Measurements from ENCODE around the gene PSD. TPM values are rescaled to one million over a fixed set of nuclear protein-coding genes. Genes with fewer than 3 reads are reported as not detected.

The PSD gene
- total RNA-seq, 4 donors from 2014 or later: 0.22 to 1.4 (median 0.54) TPM

- no peak for TF ChIP-seq CTCF (IDR thresholded peaks at IDR 0.05; ENCODE audit: low read depth)
Observed at GRCh38 chr10:102375867-102376266, 42.7 kb downstream of the PSD start.

DNA sequence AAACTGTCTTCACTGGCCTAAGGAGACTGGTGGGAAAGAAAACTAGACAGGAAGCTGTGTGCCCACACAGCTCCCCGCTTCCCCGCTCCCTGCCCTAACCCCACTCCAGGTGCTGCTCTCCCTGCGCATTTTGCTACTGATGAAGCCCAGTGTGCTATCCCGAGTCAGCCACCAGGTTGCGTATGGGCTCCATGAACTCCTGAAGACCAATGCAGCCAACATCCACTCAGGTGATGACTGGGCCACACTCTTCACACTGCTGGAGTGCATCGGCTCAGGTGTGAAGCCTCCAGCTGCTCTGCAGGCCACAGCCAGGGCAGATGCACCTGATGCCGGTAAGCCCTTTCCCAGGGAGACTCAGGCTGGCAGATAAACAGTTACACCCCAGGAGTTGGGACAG is 43.3 kb downstream of the PSD start:
- TF ChIP-seq CTCF (IDR thresholded peaks at IDR 0.05; ENCODE audit: low read depth): no peak

DNA sequence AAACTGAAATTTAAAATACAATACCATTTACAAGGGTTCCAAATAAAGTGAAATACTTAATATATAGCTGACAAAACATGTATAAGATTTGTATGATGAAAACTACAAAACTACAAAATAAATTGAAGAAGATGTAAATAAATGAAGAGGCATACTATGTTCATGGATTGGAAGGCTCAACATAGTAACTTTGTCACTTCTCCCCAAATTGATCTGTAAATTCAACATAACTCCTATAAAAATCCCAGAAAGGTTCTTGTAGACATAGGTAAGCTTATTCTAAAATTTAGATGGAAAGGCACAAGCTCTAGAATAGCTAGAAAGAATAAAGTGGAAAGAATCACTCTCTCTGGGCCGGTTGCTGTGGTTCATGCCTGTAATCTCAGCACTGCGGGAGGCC is 47.3 kb downstream of the PSD start:
- no peak for TF ChIP-seq CTCF (IDR thresholded peaks at IDR 0.05; ENCODE audit: low read depth)

DNA sequence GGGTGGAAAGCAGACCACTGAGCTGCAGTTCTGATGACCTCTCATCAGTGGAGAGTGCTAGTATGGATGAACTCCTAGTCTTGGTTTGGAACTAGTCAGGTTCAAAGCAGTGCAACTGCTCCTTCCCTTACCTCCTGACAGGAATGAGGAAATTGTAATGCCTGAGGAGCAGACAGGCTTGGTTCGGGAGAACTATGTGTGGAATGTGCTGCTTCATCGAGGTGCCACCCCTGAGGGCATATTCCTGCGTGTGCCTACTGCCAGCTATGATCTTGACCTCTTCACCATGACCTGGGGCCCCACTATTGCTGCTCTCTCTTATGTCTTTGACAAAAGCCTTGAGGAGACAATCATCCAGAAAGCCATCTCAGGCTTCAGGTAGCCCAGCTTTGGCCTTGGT is 50.5 kb downstream of the PSD start:
- TF ChIP-seq CTCF (IDR thresholded peaks at IDR 0.05; ENCODE audit: low read depth): no peak

- TF ChIP-seq CTCF (IDR thresholded peaks at IDR 0.05; ENCODE audit: low read depth): no peak
Observed at GRCh38 chr10:102367441-102367840, 51.1 kb downstream of the PSD start.

- TF ChIP-seq CTCF (IDR thresholded peaks at IDR 0.05; ENCODE audit: low read depth): no peak
Observed at GRCh38 chr10:102358712-102359382, 59.7 kb downstream of the PSD start.

GRCh38 chr10:102354451-102354850 is 64.1 kb downstream of the PSD start:
- no peak for TF ChIP-seq CTCF (IDR thresholded peaks at IDR 0.05; ENCODE audit: low read depth)

Small RNA genes within 50 kb of the gene (small RNA-seq; reads per million reads assigned to genes)
- 9,392 reads per million, percentile 100 among the genes with 10 or more reads in this experiment for gene MIR146B

Other genes starting within 250 kb of the PSD start
- gene ELOVL3, start 192.5 kb downstream of the PSD start, total RNA-seq: 1 to 10 TPM; 1.3 to 3.6 (median 3.2) TPM
- gene PITX3, start 177.3 kb downstream of the PSD start, total RNA-seq: not detected
- gene GBF1, start 173.3 kb downstream of the PSD start, total RNA-seq: 10 to 100 TPM; 21.6 to 34.3 (median 24.0) TPM
- 10 to 100 TPM in 3 of 4 donors, 1 to 10 TPM in 1; 7.7 to 20.3 (median 12.4) TPM for gene NFKB2, start 23.1 kb downstream of the PSD start, total RNA-seq
- 10 to 100 TPM in 3 of 4 donors, 1 to 10 TPM in 1; 8.0 to 31.3 (median 15.5) TPM for gene FBXL15, start 2.1 kb upstream of the PSD start, total RNA-seq
- 10 to 100 TPM; 24.0 to 50.9 (median 40.7) TPM for gene CUEDC2, start 13.8 kb upstream of the PSD start, total RNA-seq
- not detected for gene C10orf95, start 32.8 kb upstream of the PSD start, total RNA-seq
- 100 to 1,000 TPM in 1 of 4 donors, 10 to 100 TPM in 3; 86.0 to 147 (median 88.3) TPM for gene ACTR1A, start 83.9 kb upstream of the PSD start, total RNA-seq
- 10 to 100 TPM in 1 of 4 donors, 1 to 10 TPM in 3; 5.5 to 13.3 (median 8.2) TPM for gene SUFU, start 85.2 kb upstream of the PSD start, total RNA-seq
- 100 to 1,000 TPM in 2 of 4 donors, 10 to 100 TPM in 2; 76.3 to 261 (median 111) TPM for gene TRIM8, start 225.7 kb upstream of the PSD start, total RNA-seq

Data from subcutaneous adipose tissue (tissue), 4 donors.